ENCODE measurements around the gene DOCK10.

DNA sequence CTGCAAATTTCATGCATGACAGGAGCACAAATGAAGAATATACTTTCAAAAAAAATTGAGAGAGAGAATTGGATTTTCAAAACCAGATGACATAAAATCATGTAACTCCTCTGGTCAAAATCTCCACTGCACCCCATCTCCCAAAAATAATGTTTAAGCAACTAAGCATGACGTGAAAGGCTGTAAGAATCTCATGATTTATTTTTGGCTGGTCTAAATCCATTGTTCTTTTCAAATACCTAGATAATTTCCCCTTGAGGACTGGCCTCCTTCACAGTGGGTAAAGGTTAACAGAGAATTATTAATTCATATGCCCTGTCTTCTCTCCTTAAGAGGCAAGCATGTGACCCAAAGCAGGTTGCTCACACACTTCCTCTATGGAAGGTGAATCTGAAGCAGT is 224.6 kb downstream of the DOCK10 start:
- no peak for TF ChIP-seq CTCF (IDR thresholded peaks at IDR 0.05)
- TF ChIP-seq ELF4 (CRISPR knock-in tag; IDR thresholded peaks at IDR 0.05; ENCODE audit: low read depth) = no peak
- TF ChIP-seq SP1 (CRISPR knock-in tag; conservative IDR thresholded peaks at IDR 0.05) = no peak
- TF ChIP-seq PRDM15 (CRISPR knock-in tag; IDR thresholded peaks at IDR 0.05) = no peak
- TF ChIP-seq USF2 (CRISPR knock-in tag; IDR thresholded peaks at IDR 0.05) = no peak
